ENCODE measurements around the gene GNAT1.

The GNAT1 gene

GRCh38 chr3:50163572-50164455, 27.6 kb upstream of the GNAT1 start:
- no peak for DNase-seq (ENCODE audit: low read depth in 2 of 2)

GRCh38 chr3:50164481-50164880, 26.9 kb upstream of the GNAT1 start:
- no peak for DNase-seq (ENCODE audit: low read depth in 2 of 2)

- no peak for DNase-seq (ENCODE audit: low read depth in 2 of 2)
Observed at GRCh38 chr3:50164984-50165909, 26.2 kb upstream of the GNAT1 start.

GRCh38 chr3:50165910-50166538, 25.4 kb upstream of the GNAT1 start:
- no peak for DNase-seq (ENCODE audit: low read depth in 2 of 2)

- DNase-seq (ENCODE audit: low read depth in 2 of 2): no peak
Observed at GRCh38 chr3:50166620-50167019, 24.8 kb upstream of the GNAT1 start.

GRCh38 chr3:50167069-50167840, 24.2 kb upstream of the GNAT1 start:
- no peak for DNase-seq (ENCODE audit: low read depth in 2 of 2)

- DNase-seq (ENCODE audit: low read depth in 2 of 2): no peak
Observed at GRCh38 chr3:50167841-50168209, 23.6 kb upstream of the GNAT1 start.

GRCh38 chr3:50168388-50168787, 23.0 kb upstream of the GNAT1 start:
- DNase-seq (ENCODE audit: low read depth in 2 of 2): no peak

- no peak for DNase-seq (ENCODE audit: low read depth in 2 of 2)
Observed at GRCh38 chr3:50168791-50169190, 22.6 kb upstream of the GNAT1 start.

GRCh38 chr3:50169232-50169832, 22.1 kb upstream of the GNAT1 start:
- no peak for DNase-seq (ENCODE audit: low read depth in 2 of 2)

GRCh38 chr3:50169858-50170257, 21.6 kb upstream of the GNAT1 start:
- DNase-seq (ENCODE audit: low read depth in 2 of 2): no peak

- no peak for DNase-seq (ENCODE audit: low read depth in 2 of 2)
Observed at GRCh38 chr3:50170689-50171088, 20.7 kb upstream of the GNAT1 start.

- DNase-seq (ENCODE audit: low read depth in 2 of 2): no peak
Observed at GRCh38 chr3:50171540-50172301, 19.7 kb upstream of the GNAT1 start.

GRCh38 chr3:50172626-50173220, 18.7 kb upstream of the GNAT1 start:
- no peak for DNase-seq (ENCODE audit: low read depth in 2 of 2)

GRCh38 chr3:50173685-50174516, 17.5 kb upstream of the GNAT1 start:
- no peak for DNase-seq (ENCODE audit: low read depth in 2 of 2)

- DNase-seq (ENCODE audit: low read depth in 2 of 2): no peak
Observed at GRCh38 chr3:50174517-50174895, 16.9 kb upstream of the GNAT1 start.

- DNase-seq (ENCODE audit: low read depth in 2 of 2): no peak
Observed at GRCh38 chr3:50174947-50175524, 16.4 kb upstream of the GNAT1 start.

GRCh38 chr3:50177346-50177745, 14.1 kb upstream of the GNAT1 start:
- no peak for DNase-seq (ENCODE audit: low read depth in 2 of 2)

GRCh38 chr3:50179710-50180109, 11.7 kb upstream of the GNAT1 start:
- no peak for DNase-seq (ENCODE audit: low read depth in 2 of 2)
